GM21447 (cell line): ENCODE measurements around the gene MINK1.
A peak's percentile ranks its signal among the peaks of the same experiment; 100 is the strongest.

Experiments used
- ATAC-seq: cut with Tn5 transposase; IDR thresholded peaks from one replicate; pipeline ENCODE4 v1.9.1; 2021; ENCODE audit not compliant: unreplicated experiment

Gene MINK1

DNA sequence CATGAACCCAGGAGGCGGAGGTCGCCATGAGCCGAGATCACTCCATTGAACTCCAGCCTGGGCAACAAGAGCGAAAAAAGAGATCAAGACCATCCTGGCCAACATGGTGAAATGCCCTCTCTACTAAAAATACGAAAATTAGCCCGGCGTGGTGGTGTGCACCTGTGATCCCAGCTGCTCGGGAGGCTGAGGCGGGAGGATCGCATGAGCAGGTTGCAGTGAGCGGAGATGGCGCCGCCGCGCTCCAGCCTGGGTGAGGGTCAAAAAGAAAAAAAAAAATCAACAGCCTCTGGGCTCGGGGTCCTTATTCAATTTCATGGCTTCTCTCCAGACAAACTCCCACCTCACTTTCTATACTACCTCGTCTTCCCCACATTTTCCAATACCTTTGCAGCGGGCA, 95.7 kb downstream of the MINK1 start:
- ATAC-seq, result no peak

DNA sequence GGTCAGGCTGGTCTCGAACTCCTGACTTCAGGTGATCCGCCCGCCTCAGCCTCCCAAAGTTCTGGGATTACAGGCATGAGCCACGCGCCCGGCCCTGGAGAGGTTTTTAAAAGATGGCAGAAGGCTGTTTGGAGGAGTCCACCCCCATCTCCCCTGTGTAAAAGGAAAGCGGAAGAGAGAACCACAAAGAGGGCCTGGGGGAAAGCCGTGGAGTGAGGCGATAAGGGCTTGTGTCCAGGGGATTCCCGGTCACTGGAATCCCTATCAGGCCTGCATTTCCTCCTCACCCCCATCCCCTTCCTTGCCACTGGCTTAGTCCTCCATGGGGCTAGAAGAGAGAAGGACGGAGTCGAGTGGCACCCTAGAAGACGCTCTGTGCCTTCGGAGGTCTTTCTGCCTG, 98.8 kb downstream of the MINK1 start, which contains the start of gene GP1BA:
TSS of gene GP1BA (plus strand) at position 315 of the 400 bp plus-strand sequence. CDS start 328 bp downstream, outside the sequence.
- ATAC-seq, result no peak

DNA sequence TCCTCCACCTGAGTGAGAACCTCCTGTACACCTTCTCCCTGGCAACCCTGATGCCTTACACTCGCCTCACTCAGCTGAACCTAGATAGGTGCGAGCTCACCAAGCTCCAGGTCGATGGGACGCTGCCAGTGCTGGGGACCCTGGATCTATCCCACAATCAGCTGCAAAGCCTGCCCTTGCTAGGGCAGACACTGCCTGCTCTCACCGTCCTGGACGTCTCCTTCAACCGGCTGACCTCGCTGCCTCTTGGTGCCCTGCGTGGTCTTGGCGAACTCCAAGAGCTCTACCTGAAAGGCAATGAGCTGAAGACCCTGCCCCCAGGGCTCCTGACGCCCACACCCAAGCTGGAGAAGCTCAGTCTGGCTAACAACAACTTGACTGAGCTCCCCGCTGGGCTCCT, 99.6 kb downstream of the MINK1 start:
- no peak for ATAC-seq

- no peak for ATAC-seq
Observed at GRCh38 chr17:4933646-4934045, 100.5 kb downstream of the MINK1 start.

GRCh38 chr17:4934173-4934979, 101.2 kb downstream of the MINK1 start:
- no peak for ATAC-seq

GRCh38 chr17:4935650-4936049, 102.5 kb downstream of the MINK1 start:
- ATAC-seq, result no peak

DNA sequence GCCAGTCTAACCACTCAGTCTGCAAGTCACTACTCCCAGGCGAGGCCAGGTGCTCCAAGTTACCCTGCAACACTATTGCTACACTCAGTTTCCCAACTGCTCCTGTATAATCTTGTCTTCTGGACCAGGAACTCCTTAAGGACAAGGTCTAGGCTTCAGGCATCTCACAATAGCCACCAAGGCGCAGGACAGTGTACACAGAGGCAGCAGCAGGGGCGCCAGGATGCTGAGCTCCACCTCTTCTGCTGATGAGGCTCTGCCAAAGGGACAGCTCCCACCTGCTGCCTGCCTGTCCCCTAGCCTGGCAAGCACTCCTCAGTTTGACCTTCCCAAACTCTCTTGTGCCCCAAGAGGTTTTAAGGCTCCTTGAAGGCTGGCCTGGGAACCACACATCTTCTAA, 103.3 kb downstream of the MINK1 start:
- no peak for ATAC-seq

- ATAC-seq, result no peak
Observed at GRCh38 chr17:4937553-4937952, 104.4 kb downstream of the MINK1 start.

- no peak for ATAC-seq
Observed at GRCh38 chr17:4938069-4938491, 104.9 kb downstream of the MINK1 start.

DNA sequence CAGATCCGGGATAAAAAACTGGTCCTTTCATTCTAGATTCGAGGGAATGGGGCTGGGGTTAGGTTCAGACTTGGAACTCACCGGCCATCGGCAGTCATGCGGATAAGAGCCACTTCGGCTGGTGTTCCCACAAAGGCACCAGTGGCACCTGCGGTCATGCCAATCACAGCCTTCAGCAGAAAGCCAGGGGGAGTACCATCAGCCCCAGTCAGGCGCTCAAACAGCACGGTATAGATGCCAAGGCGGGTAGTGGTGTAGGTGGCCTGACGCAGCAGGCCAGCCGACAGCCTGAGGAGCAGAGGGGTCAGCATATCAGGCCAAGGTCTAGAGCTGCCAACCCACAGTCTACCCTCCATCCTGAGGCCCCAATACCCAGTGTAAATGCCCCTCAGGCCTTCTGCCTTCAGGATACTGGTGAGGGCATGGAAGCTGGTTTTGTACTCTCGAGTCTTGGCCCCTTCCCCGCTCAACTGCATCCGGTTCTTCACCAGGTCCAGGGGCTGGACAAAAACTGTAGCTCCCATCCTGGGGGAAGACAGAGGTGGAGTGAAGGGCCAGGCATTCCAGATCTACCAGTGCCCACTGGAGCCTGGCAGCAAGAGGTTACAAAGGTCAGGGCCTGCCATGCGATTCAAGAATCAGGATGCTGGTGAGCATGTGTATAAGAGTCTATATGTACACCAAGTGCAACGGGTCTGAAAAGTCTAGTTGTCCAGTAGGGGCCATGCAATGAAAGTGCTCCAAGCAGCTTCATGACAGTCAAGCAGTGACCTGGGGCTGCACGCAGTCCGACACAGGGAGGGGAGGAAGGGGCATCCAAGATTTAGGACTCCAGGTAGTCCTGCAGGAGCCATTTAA, 105.8 kb downstream of the MINK1 start:
- ATAC-seq, result peak; percentile 1

GRCh38 chr17:4939546-4939795, 106.3 kb downstream of the MINK1 start:
- peak; percentile 6 for ATAC-seq

DNA sequence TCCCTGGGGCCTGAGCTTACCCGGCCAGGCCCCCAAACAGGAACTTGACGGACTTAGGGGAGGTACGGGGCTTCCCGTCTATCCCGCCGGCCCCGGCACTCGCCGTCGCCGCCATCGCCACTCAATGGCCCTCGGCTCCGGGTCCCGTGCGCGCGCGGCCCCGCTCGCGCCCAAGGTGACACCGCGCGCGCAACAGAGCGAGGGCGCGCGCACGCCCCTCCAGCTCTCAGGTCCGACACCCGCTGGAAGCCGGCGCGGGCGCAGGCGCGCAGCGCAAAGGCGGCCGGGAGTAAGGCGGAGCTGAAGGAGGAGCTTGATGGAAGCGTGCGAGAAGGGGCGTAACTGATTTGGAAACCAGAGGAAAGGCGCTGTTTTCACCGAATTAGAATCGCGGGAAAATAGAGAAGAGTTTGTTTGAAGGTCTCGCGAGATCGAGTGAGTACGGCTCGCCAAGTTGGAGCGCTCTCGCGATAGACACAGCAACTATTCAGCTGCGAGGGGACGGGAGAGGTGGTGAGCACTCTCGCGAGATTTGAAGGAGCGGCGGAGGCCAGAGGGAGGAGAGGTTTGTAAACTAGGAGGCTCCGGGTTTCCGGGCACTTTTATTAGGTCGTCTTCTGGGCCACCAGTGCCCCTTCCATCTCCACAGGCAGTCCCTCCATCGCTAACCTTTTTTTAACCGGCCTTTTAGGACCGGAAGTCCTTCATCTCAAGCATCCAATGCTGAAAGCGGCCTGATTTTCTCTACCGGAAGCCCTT, 106.8 kb downstream of the MINK1 start, which contains the start of the genes RNF167 and SLC25A11:
TSS of gene RNF167 (plus strand) at position 473 of the 759 bp plus-strand sequence. CDS start 642 bp downstream, outside the sequence.
TSS of gene SLC25A11 (minus strand) at position 251 of the 759 bp plus-strand sequence. CDS start at position 115, 136 bp downstream.
- ATAC-seq, result peak; percentile 69

DNA sequence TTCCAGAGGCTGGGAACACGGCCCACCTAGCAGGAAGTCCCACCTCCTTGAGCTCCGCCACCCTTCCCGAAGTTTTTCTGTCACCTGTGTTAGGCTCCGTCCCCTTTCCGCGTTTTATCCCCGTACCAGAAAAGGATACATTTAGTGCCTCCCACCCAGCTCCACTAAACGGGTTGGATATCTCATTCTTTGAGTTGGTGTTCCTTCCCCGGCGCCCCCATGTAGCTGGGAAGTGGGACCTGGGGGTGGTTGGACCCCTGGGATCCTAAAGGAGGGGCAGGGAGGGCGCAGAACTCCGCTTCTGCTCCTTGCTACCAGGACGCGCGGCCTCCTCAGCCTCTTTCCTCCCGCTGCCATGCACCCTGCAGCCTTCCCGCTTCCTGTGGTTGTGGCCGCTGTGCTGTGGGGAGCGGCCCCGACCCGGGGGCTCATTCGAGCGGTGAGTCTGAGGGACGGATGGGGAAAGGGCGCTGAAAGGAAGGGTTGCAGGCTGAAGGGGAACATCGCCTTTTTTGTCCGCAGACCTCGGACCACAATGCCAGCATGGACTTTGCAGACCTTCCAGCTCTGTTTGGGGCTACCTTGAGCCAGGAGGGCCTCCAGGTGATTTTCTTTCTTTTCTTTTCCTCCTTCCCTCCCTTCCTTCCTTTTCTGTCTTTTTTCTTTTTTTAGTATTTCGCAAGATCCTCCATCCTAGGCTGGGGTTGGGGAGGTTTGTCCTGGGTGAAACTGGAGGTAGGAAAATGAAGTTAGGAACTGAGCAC, 107.6 kb downstream of the MINK1 start:
- peak; percentile 2 for ATAC-seq

DNA sequence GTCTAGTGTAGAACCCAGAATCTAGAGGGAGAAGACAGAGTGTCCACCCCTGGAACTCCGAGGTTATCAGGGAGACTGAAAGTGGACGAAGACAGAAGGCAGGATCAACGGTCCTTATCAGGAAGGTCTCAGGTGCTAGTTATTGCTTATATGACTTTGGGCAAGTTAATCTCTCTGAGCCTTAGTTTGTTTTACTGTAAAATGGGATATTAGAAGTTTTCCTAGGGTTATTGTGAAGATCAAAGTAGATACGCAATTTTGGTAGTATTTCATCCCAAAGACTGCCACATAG, 108.1 kb downstream of the MINK1 start:
- ATAC-seq, result no peak

DNA sequence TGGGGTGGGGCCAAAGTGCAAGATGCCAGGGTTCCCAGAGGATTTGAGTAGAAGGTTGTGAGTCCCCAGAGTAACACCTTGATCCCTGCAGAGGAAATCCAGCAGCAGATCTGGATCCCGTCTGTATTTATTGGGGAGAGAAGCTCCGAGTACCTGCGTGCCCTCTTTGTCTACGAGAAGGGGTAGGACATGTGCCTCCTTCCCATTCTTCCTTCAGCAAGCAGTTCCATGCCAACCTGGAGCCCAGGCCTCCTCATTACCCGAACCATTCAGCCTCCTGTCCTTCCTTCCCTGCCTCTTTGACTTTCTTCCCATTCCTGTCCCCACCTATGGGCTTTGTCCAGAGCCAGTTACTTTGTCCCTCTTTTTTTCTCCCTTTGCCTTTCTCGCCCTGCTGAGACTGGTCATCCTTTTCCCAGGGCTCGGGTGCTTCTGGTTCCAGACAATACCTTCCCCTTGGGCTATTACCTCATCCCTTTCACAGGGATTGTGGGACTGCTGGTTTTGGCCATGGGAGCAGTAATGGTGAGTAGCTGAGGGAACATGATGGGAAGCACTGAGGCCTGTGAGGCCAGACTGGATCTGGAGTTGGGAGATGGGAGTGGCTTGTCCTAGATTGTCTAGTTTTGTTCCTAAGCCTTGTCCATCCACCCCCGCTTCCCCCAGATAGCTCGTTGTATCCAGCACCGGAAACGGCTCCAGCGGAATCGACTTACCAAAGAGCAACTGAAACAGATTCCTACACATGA, 109.8 kb downstream of the MINK1 start:
- ATAC-seq, result no peak

GRCh38 chr17:4944163-4944553, 111.0 kb downstream of the MINK1 start:
- ATAC-seq, result no peak

- no peak for ATAC-seq
Observed at GRCh38 chr17:4944554-4945175, 111.5 kb downstream of the MINK1 start.

GRCh38 chr17:4945176-4945943, 112.2 kb downstream of the MINK1 start:
- no peak for ATAC-seq

DNA sequence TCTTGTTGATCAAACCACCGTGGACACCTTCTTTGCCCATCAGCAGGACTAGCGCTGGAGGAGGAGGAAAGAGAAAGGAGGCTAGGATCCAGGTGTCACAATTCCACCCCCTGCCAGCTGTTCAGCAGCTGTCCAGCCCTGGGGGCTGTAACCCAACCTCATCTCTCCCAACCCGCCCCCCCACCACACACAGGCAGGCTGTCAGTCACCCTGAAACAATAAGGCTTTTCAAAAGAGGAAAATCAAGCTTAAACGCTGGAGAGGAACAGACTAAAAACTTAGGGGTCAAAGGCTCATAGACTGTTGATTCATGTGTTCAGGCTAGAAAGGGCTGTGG, 112.8 kb downstream of the MINK1 start:
- no peak for ATAC-seq
